CD4-positive, alpha-beta T cell (primary cell): Measurements from ENCODE around the gene TTC38. TPM values are rescaled to one million over a fixed set of nuclear protein-coding genes. Genes with fewer than 3 reads are reported as not detected.
"Not testable (repeated sequence)": the region's sequence is repeated elsewhere in the genome, so short reads cannot be mapped to it uniquely, and the experiment has no call there.

Experiments
- ATAC-seq: fragments of 200-7000 bp; cut with Tn5 transposase; one replicate; pipeline ENCODE4 v1.10.0; 2022; ENCODE audit warnings: mild to moderate bottlenecking; ENCODE audit not compliant: poor library complexity
- CTCF ChIA-PET: fragments of 350-600 bp; sonication (Branson Sonifier 250); formaldehyde crosslinking; loops from one replicate; lab custom pipeline; 2021; ENCODE audit warnings: antibody characterized with exemption, inconsistent platforms; lab: Charles Lee
- POLR2A ChIA-PET: fragments of 350-600 bp; sonication (Branson Sonifier 250); formaldehyde crosslinking; loops from one replicate; lab custom pipeline; 2021; ENCODE audit warnings: antibody characterized with exemption, inconsistent platforms; lab: Charles Lee
- DNase-seq, 14 experiments: peaks; one replicate each; pipeline ENCODE4 v3.0.0-alpha.2; 2013 to 2020; ENCODE audit warnings: mixed read lengths in 2 of 14
- H3K27ac ChIP-seq, 2 donors: one replicate each; pipeline versions ENCODE4 v1.5.1 to v1.7.0; 2013; ENCODE audit warnings: low read length in 2 of 2, low read depth in 1 of 2, mild to moderate bottlenecking in 1 of 2
- H3K27me3 ChIP-seq, 2 experiments: 1 replicate in 1 of 2; 2 replicates in 1 of 2; pipeline versions ENCODE4 v1.6.1 to v1.7.0; 2013; ENCODE audit warnings: low read length in 2 of 2, control low read depth in 1 of 2, mild to moderate bottlenecking in 1 of 2, moderate library complexity in 1 of 2; ENCODE audit not compliant: insufficient read depth in 2 of 2, control insufficient read depth in 1 of 2
- H3K36me3 ChIP-seq: one replicate; pipeline ENCODE4 v1.6.1; 2013; ENCODE audit warnings: low read length, control low read depth; ENCODE audit not compliant: insufficient read depth
- H3K4me1 ChIP-seq: one replicate; pipeline ENCODE4 v1.6.1; 2013; ENCODE audit warnings: low read length, control low read depth; ENCODE audit not compliant: insufficient read depth
- H3K4me3 ChIP-seq: one replicate; pipeline ENCODE4 v1.5.1; 2013; ENCODE audit warnings: mild to moderate bottlenecking, low read length, moderate library complexity
- H3K9me3 ChIP-seq, 2 experiments: 1 replicate in 1 of 2; 2 replicates in 1 of 2; pipeline versions ENCODE4 v1.6.1 to v1.7.0; 2013; ENCODE audit warnings: low read length in 2 of 2, mild to moderate bottlenecking in 2 of 2, control low read depth in 1 of 2, moderate library complexity in 1 of 2; ENCODE audit not compliant: control insufficient read depth in 1 of 2, insufficient read depth in 1 of 2
- H3K27ac Mint-ChIP-seq: one replicate; pipeline ENCODE4 v1.8.0; 2020; ENCODE audit warnings: mixed read lengths
- H3K27me3 Mint-ChIP-seq: one replicate; pipeline ENCODE4 v1.8.0; 2021; ENCODE audit warnings: mixed read lengths
- H3K36me3 Mint-ChIP-seq: one replicate; pipeline ENCODE4 v1.8.0; 2021; ENCODE audit warnings: low read depth, mixed read lengths
- H3K4me1 Mint-ChIP-seq: one replicate; pipeline ENCODE4 v1.8.0; 2021; ENCODE audit warnings: low read depth, mixed read lengths
- H3K4me3 Mint-ChIP-seq: one replicate; pipeline ENCODE4 v1.8.0; 2020; ENCODE audit warnings: mild to moderate bottlenecking, mixed read lengths
- H3K9me3 Mint-ChIP-seq: one replicate; pipeline ENCODE4 v1.8.0; 2020; ENCODE audit warnings: mixed read lengths
- intact Hi-C, 2 experiments: fragments of 100-400 bp; cut with DNase I in 1 of 2; cut with micrococcal nuclease in 1 of 2; formaldehyde crosslinking; loops; one replicate each; pipeline versions ENCODE4 v1.15.1 to v1.9.0; 2023 to 2025; cut with DNase I, micrococcal nuclease
- total RNA-seq, 174 experiments: library from RNA in 2 of 174; stranded (reverse) in 2 of 174; gene quantifications; one replicate each; pipeline ENCODE4 v1.2.3 and lab custom pipeline; 2021 to 2026
- TF ChIP-seq, protein P1 (sequence below): fragments of 200-600 bp; IDR thresholded peaks from one replicate; pipeline ENCODE4 v1.8.0; 2022; ENCODE audit warnings: antibody characterized with exemption, mild to moderate bottlenecking

TTC38 gene
- total RNA-seq, 2 experiments from 2014 or later = 1.8 to 2.7 TPM

DNA sequence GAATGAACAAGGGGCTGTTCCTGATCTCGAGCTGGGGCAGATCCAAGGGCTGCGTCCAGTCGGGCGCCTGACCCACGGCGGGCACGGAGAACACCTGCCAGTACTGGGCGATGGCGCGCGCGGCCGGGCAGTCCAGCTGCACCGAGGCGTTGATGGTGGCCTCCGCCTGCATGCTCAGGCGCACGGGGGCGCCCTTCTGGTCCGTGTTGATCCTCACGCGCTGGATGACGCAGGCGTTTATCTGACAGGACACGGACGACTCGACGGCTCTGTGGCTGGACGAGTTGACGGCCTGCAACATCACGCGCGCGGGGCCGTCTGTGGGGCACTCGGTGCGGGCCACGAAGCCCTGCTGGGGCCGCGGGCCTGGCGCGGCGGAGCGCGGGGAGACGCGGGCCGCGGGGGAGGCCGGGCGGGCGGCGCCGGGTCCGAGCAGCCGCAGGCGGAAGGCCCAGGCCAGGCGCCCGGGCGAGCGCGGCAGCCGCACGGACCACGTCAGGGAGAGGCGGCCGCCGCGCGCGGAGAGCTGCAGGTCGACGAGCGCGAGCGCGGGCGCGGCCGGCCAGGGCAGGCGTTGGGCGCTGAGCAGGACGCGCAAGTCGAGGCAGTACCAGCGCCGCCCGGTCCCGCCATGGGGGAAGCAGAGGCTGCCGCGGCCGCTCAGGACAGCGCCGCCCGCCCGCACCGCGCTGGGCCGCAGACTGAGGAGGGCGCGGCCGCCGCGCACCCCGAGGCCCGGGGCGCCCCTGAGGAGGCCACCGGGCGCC lies 5.2 kb upstream of the TTC38 start:
- Mint-ChIP-seq H3K27me3 (peaks cover 87% of the 10 kb centered on the region), H3K9me3 (no peaks in the 10 kb centered on the region), H3K4me3 (no peak overlapping the region), H3K27ac (no peak overlapping the region), H3K4me1 (peaks cover 7% of the 10 kb centered on the region), H3K36me3 (no peaks in the 10 kb centered on the region)
- TF ChIP-seq, protein P1, sequence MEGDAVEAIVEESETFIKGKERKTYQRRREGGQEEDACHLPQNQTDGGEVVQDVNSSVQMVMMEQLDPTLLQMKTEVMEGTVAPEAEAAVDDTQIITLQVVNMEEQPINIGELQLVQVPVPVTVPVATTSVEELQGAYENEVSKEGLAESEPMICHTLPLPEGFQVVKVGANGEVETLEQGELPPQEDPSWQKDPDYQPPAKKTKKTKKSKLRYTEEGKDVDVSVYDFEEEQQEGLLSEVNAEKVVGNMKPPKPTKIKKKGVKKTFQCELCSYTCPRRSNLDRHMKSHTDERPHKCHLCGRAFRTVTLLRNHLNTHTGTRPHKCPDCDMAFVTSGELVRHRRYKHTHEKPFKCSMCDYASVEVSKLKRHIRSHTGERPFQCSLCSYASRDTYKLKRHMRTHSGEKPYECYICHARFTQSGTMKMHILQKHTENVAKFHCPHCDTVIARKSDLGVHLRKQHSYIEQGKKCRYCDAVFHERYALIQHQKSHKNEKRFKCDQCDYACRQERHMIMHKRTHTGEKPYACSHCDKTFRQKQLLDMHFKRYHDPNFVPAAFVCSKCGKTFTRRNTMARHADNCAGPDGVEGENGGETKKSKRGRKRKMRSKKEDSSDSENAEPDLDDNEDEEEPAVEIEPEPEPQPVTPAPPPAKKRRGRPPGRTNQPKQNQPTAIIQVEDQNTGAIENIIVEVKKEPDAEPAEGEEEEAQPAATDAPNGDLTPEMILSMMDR = no peak
- DNase-seq = peak in 4 of 14 experiments; percentile 33 to 63 (median 48)
- Histone ChIP-seq H3K4me3 (no peak overlapping the region), H3K27ac (no peak overlapping the region), H3K9me3 (peaks cover 0 to 11% of the 10 kb centered on the region in 2 experiments), H3K27me3 (peaks cover 26 to 28% of the 10 kb centered on the region in 2 experiments), H3K4me1 (peaks cover 7% of the 10 kb centered on the region), H3K36me3 (no peaks in the 10 kb centered on the region)
- no peak for ATAC-seq
- intact Hi-C loops = no loop called here
- POLR2A ChIA-PET = interaction anchor here (1.4 kb wide), 1 partner anchor 12 kb away, joined by 3 read pairs; the partner anchor contains the start of gene CDPF1
- CTCF ChIA-PET = interaction anchor here (1.2 kb wide), 1 partner anchor 34 kb away, joined by 3 read pairs; the partner anchor contains the start of gene GTSE1

DNA sequence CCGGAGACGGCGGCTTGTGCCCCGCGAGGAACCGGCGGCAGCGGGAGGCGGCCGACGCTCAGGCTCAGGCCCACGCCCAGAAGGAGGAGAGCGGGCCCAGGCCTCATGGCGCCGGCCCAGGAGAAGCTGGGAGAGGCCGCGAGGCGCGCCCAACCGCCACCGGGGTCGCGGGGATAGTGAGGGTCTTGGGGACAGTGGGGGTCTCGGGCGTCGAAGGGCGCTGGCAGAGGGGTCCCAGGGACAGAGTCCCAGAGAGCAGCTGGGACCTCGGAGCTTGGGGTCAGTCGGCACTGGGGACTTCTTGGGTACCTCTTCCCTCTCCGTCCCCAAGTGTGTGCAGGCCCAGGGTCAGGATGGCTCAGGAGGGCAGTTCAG lies 4.6 kb upstream of the TTC38 start, which contains the start of gene PKDREJ:
TSS of gene PKDREJ (minus strand) at position 128 of the 375 bp plus-strand sequence. CDS start at position 107, 21 bp downstream.
- CTCF ChIA-PET = no interaction called here
- Mint-ChIP-seq H3K36me3 (no peaks in the 10 kb centered on the region), H3K4me1 (peaks cover 8% of the 10 kb centered on the region), H3K4me3 (no peak within 1 kb of the TSS), H3K27me3 (peaks cover 82% of the 10 kb centered on the region), H3K27ac (no peak within 1 kb of the TSS), H3K9me3 (no peaks in the 10 kb centered on the region)
- H3K4me1 ChIP-seq = peaks cover 10% of the 10 kb centered on the region
- no peak for DNase-seq
- no peak within 1 kb of the TSS for H3K4me3 ChIP-seq
- intact Hi-C loops = no loop called here
- H3K27me3 ChIP-seq = peaks cover 24 to 28% of the 10 kb centered on the region in 2 experiments
- POLR2A ChIA-PET = no interaction called here
- H3K27ac ChIP-seq = no peak within 1 kb of the TSS
- ATAC-seq = no peak
- TF ChIP-seq, protein P1 = no peak
- H3K9me3 ChIP-seq = peaks cover 0 to 11% of the 10 kb centered on the region in 2 experiments
- H3K36me3 ChIP-seq = no peaks in the 10 kb centered on the region

DNA sequence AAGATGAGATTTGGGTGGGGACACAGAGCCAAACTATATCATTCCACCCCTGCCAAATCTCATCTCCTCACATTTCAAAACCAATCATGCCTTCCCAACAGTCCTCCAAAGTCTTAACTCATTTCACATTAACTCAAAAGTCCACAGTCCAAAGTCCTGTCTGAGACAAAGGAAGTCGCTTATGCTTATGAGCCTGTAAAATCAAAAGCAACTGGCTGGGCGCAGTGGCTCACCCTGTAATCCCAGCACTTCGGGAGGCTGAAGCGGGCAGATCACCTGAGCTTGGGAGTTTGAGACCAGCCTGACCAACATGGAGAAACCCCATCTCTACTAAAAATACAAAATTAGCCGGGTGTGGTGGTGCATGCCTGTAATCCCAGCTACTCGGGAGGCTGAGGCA lies 3.3 kb upstream of the TTC38 start:
- intact Hi-C loops, DNase-seq, H3K9me3 Mint-ChIP-seq, ATAC-seq, POLR2A ChIA-PET, H3K4me3 Mint-ChIP-seq, H3K4me3 ChIP-seq, H3K36me3 ChIP-seq, H3K27ac Mint-ChIP-seq, H3K27ac ChIP-seq, CTCF ChIA-PET, H3K36me3 Mint-ChIP-seq: not testable (repeated sequence)
- H3K9me3 ChIP-seq = peaks cover 0 to 11% of the 10 kb centered on the region in 2 experiments
- peaks cover 19% of the 10 kb centered on the region for H3K4me1 ChIP-seq
- peaks cover 74% of the 10 kb centered on the region for H3K27me3 Mint-ChIP-seq
- H3K4me1 Mint-ChIP-seq = peaks cover 13% of the 10 kb centered on the region
- peaks cover 18 to 28% of the 10 kb centered on the region in 2 experiments for H3K27me3 ChIP-seq

DNA sequence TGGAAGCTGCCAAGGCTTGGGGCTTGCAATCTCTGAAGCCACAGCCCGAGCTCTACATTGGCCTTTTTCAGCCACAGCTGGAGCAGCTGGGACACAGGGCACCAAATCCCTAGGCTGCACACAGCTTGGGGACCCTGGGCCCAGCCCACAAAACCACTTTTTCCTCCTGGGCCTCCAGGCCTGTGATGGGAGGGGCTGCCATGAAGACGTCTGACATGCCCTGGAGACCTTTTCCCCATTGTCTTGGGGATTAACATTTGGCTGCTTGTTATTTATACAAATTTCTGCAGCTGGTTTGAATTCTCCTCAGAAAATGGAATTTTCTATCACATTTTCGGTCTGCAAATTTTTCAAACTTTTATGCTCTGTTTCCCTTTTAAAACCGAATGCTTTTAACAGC lies 2.2 kb upstream of the TTC38 start:
- Mint-ChIP-seq H3K4me3 (peak overlapping the region; percentile 18), H3K4me1 (peaks cover 20% of the 10 kb centered on the region), H3K27me3 (peaks cover 63% of the 10 kb centered on the region)
- Histone ChIP-seq H3K9me3 (peaks cover 0 to 11% of the 10 kb centered on the region in 2 experiments), H3K27me3 (peaks cover 17 to 26% of the 10 kb centered on the region in 2 experiments), H3K4me1 (peaks cover 19% of the 10 kb centered on the region)
- H3K36me3 Mint-ChIP-seq, H3K27ac ChIP-seq, DNase-seq, H3K27ac Mint-ChIP-seq, ATAC-seq, H3K9me3 Mint-ChIP-seq, H3K36me3 ChIP-seq, CTCF ChIA-PET, POLR2A ChIA-PET, H3K4me3 ChIP-seq: not testable (repeated sequence)
- intact Hi-C loops = loop anchor here in 1 of 2 experiments (2.0 kb wide), 1 partner anchor 13 kb away; no protein-coding TSS in a partner anchor
